ENCODE results near the gene PCBP3.
A peak's percentile ranks its signal among the peaks of the same experiment; 100 is the strongest.

The PCBP3 gene

DNA sequence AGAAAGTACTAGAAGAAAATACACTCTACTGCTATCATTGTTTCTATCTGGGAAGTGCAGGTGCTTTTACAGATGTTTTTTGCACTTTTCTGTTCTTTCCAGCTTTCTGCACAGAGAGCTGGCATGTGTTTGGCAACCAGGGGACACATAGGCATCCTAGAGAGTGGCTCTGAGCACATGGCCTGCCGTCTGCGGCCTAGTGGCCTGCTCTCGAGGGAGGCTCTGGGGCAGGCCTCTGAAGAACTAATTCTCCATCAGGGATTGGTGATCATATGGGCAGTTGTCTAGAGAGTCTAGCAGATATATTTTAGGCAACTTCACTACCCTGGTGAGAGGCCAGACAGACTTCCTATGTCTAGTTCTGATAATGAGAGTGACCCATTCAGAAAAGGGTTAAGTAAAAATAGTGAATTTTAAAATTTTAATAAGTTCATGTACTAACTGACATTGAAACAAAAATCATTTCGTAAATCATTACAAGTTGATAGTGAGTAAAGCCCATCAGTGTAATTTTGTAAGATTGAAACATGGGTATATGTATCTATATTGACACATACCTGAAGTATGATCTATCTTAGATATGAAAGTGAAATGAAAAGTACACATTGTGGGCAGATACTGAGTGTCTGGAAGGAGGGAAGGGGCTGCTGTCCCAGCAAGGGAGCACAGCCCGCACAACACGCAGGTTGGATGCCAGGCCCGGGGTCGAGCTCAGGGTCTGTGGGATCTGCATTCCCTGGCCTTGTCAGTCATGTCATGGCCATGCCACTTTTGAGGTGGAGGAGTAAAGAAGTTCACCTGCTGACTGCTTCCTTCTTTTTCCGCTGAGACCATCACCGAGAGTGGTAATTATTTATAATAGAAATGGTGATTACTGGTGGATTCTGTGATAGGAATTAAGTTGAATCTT lies 79.8 kb downstream of the PCBP3 start:
- DNase-seq = no peak

DNA sequence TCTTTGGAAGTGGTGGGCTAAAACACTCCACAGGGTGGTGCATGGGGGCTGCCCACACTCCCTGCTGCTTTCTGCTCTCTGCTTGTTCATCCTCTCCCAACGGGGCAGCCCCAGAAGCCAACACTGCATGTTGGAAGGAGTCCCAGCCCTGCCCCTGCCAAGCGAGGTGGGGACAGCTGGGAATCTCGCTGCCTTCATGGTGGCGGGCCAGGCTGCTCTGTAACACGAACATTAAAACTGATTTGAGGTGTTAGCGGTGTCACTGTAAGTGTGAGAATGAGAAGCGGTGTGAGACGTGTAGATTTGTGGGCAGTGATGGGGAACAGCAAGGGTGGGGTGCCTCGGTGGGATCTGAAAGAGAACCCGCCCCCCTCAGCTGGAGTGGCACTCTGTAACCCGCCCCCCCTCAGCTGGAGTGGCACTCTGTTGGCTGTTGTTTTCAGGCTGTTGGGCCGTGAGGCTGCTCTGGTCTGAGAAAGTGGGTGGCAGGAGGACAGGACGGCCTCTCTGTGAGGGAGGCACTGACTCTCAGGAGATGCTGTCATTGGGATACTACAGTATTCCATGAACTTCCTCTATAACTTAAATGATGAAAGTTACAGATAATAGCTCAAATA lies 80.9 kb downstream of the PCBP3 start:
- DNase-seq = peak in 20 of 58 donors; percentile 3 to 55 (median 28)

DNA sequence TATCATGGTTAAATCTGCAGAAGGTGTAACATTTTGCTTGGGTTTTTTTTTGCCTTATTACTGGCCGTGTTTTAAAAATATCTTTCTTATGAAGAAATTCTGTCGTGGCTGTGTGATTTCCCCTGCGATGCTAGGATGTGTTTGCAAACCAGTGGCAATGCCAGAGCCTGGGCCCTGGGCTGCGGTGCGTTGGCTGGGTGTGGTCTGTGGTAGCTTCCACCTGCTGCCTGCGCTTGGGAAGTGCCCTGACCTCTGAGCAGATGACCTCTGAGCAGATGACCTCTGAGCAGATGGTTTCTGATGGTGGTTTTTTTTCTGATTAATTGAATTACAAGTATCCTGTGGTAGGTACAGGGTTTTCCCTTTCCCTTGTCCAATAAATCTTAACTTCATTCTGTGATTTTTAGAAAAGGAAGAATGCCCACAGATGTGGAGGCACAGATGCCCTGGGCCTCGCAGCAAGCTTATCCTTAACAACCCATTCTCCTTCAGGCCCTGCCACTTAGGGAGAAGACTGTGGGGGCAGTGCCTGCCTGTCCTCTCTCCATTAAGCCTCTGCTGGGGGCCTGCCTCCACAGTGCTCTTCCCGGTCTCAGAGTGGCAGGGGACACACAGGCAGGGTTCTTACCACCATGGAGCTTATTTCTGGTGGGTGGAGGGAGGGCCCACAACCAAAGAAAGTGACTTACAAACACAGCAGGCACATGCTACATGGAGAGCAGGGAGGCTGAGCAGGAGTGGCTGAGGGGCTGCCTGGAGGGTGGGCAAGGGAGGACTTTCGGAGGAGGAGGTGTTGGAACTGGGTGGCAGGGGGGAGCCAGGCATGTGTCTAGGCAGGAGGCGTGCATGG lies 81.7 kb downstream of the PCBP3 start:
- DNase-seq = no peak

DNA sequence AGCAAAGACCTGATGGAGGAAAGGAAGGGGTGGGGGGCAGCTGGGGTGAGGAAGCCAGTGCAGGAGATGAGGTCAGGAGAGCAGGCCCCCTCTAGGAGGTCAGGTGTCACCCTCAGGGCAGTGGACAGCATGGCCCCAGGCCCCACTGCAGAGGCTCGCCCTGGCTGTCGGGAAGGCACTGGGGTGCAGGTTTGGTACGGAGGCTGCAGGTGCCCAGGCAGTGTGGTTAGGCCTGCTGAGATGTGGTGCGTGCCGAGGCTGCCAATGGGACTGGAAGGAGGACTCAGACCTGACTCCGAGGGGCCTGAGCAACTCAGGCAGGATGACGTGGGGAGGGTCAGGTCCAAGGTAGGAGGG lies 82.3 kb downstream of the PCBP3 start:
- no peak for DNase-seq

DNA sequence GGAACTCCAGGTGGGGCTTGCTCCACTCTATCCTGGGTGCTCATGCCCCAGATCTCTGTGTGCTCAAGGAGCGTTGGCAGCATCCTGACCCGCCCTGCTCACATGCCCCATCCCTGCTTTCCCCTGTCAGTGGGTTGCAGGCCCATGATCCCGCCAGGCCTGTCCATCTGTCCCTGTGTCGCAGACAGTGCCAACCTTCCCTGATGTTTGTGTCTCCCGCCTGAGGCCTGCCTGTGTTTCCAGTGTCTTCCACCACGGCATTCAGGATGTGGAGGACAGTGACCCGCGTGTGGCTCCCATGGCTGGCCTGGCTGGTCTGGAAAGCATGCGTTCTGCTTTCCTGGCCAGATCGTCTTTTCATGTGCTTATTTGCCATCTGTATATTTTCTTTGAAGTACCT lies 82.9 kb downstream of the PCBP3 start:
- DNase-seq = no peak

DNA sequence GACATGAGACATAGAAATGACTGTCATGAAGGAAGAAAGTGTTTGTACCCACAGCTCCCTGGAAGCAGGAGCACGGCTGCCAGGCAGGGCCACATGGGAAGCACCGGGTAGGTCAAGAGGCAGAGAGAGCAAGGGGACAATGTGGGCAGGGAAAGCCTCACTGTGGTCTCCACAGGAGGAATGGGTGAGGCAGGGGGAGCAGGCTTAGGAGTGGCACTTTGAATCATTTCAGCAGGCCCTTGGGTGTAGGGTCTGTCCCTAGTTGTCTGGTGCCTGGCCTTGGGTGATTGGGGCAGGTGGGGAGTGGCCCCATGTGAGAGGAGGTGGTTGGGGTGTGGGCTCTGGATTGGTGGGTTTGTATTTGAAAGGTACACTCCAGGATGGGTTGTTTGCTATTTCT lies 83.9 kb downstream of the PCBP3 start:
- no peak for DNase-seq

DNA sequence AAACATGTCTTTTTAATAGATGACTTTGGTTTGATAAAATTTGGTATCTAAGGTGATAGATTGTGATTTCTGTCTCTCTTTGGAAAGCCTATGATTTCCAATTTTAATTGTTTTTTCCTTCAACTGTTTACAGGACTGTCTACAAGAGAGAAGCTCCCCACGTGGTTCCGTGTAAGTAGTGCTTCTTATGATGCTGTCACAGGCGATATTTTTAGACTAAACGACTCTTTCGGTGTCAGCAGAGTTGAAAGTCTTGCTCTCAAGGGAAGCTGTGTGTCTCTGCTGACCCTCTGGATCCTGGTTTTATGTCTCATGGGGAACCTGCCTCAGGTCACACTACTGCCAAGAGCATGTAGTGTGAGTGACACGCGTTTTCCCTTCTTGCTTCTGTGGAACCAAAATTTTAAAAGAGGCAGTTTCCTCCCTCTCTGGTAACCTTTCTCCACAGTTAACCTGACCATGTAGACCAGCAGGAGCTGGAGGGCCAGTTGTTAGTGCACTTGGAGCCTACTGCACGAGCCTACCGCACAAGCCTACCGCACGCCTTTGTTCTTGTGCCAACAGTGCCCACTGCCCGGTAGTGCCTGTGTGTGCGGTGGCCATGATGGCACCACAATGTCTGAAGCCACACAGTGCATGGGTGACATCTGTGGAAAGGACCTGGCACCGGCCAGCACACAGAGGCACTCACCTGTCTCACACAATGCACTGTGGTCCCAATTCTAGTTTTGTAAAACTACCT lies 91.9 kb downstream of the PCBP3 start:
- DNase-seq = no peak

DNA sequence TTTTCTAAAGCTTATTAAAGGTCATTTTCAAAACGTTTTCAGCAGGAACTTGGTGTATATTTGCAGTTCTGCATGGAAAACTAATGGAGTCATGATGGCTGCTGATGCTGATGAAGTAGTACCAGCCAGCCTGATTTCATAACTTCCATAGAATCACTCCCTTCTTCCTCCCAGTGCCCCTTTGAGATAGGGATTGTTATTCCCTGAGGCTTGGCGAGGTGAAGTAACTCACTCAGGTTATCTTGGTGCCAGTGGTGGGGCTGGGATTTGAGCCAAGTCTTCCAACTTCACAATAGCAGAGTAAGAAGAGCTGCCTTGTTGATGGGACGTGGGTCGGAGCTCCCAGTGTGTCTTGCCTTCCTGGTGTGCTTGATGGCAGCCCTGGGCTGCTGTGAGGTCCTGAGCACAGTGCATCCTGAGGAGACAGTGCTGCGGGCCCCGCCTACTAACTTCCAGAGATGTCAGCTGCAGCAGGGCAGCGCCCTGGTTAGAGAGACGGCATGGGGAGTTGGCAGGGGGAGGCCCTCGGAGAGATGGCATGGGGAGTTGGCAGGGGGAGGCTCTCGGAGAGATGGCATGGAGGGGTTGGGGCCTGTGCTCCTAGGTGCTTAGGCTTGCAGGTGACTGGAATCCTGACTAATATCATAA lies 92.6 kb downstream of the PCBP3 start:
- DNase-seq = no peak

DNA sequence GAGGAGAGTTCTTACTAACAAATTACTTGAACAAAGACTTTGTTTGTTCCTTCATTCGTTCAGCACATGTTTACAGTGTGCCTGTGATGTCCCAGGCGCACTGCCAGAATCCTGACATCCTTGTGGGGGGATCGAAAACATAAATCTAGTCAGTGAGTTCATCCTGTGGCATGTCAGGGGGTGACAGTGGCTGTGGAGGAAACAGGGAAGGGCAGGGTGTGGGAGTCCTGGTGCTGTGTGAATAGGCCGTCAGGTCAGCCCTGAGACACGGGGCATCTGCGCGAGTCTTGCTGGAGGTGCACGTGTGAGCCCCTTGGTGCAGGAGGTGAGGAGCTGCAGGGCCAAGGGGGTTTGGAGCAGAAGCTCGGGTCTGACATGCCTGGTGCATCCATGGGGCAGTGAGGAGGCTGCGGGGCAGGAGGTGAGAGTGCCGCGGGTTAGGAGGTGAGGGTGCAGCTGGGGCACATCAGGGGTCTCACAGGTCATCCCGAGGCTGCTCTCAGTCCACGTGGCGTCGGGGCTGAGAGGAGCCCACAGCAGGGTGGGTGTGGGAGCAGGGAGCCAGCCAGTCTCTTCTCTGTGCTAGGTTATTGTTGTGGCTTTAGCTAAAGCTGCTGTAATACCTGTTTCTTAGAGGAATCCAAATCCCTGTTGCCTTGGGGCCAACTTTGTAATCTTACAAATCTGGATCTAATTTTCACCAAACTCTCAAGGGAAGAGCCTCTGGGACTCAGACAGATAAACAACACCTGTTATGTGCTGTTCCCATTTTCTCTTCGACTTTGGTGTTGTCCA lies 93.4 kb downstream of the PCBP3 start:
- no peak for DNase-seq

DNA sequence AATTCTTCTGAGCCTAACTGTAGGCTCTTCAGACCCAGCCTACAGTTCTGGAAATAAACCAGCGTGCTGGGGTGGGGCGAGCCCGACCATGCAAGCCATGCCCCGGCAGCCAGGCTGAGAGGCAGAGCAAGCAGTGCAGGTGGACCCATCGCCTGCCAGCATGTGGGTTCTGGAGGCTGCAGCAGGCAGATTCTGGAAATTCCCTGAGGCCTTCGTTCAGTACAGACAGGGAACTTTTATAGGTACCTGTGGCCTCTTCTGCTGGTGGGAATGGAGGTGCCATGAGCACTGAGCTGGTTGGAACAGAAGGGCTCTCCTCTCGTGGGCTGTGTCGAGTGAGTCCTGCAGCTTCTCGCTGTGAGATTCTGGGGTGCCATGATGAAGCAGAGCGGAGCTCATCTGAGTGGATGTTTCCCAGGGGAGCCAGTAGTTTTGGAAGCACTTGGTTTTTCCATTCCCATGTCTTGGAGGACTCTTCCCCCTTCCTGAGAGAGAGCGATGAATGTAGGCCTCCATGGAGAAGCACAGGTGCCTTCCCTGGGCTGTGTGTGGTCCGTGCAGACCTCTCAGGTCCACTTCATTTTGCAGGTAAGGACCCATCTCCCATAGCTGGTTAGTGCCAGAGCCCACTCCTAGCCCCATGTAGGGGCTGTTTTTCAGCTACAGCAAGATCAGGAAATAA lies 94.1 kb downstream of the PCBP3 start:
- no peak for DNase-seq

DNA sequence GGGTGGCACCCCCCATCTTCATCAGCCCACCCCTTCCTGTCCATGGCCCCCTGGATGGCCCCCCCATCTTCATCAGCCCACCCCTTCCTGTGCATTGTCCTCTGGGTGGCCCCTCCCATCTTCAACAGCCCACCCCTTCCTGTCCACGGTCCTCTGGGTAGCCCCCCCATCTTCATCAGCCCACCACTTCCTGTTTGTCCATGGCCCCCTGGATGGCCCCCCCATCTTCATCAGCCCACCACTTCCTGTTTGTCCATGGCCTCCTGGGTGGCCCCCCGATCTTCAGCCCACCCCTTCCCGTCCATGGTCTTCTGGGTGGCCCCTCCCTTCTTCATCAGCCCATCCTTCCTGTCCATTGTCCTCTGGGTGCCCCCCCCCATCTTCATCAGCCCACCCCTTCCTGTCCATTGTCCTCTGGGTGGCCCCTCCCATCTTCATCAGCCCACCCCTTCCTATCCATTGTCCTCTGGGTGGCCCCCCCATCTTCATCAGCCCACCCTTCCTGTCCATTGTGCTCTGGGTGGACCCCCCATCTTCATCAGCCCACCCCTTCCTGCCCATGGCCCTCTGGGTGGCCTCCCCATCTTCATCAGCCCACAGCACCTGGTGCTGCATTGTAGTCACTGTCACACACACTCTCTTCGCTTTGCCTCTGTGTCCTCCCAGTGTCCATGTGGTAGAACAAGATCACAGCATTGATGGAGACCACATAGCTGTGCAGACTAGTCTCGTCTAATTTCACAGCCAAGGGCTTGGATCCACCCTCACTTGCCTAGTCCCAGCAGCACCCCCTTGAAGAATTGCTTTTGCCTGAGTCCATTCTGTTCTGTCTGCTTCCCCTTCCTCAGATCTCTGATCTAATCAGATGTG lies 95.9 kb downstream of the PCBP3 start:
- no peak for DNase-seq

DNA sequence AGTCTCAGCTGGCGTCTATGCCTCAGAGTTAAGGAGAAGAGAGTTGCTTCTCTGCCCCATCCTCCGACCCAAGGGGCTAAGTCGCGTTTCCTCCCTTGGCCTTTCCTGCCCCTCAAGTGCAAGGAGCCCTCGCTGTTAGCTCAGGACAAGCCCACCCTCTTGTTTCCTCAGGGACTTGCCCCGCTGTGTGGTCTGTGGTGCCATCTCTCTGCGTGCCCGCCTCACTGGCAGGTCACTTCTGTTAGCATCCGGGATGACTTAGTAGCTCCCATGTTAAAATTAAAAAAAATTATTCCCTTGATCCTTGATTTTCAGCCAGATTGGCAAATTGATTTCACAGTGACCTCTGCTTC lies 96.5 kb downstream of the PCBP3 start:
- DNase-seq = no peak

DNA sequence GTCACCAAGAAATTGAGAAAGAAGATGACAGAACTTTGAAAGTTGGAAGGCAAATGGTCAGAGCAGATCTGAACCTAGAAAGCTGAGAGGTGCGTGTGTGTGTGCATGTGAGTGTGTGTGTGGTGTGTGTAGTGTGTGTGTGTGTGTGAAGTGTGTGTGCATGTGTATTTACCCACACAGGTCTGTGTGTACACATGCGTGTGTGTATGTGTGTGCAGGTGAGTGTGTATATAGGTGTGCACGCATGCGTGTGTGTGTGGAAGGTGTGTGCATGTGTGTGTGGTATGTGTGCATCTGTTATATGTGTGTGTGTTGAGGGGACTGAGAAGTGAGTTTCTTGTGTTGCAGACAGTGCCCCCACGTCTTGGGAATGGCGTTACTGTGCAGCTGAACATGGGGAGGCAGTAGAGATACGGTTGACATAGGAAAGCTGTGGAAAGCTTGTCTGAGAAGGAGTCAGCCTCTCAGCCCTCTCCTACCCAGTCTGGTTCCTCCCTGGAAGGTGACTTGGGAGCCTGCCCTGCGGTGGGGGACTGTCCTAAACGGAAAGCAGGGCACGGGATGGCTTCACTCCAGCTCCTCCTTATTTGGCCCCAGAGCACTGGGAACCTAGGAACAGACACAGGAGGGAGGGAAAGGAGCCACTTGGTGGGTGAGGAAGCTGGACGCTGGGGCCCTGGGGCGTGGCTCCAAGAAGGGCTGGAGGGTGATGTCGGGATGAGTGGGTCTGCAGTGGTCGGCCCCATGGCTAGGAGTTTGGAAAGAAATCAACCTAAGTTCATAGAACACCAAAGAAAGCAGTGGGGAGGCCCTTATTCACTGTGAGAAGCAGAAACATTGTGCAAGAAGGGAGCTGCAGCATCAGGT lies 97.2 kb downstream of the PCBP3 start:
- no peak for DNase-seq

DNA sequence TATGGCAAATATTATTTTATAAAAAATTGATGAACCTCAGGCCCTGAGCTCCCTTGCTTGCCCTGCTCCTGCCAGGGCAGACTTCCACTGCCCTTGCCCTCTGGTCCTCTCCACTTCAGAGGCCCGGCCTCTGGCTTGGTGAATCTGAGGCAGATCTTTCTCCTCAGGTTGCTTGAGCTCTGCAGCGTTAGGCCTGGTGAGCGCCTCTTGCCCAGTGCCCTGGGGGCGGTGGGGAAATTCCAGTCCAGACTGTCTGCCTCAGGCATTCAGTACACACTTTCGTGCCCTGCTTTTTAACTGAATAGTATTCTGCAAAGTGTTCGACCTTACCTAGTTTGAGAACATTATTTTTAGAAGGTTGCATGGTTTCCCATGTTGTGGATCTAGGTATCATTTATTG lies 98.2 kb downstream of the PCBP3 start:
- no peak for DNase-seq

DNA sequence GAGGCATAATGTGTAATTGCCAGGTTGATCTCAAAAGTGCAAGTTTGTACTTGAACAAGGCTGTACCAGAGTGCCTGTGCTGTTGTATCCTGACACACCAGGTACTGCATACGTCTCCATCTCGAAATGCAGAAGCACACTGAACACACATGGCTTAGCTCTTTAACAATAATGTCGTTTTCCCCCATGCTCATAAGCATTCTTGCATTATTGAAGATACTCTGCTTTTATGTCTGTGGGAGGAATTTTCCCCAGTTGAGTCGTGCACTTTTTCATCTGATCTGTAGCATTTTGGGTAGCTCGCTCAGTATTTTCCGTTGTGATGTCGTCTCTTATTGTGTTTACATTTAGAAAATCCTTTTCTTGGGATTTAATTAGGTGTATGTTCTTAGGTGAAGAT lies 98.7 kb downstream of the PCBP3 start:
- DNase-seq = no peak

DNA sequence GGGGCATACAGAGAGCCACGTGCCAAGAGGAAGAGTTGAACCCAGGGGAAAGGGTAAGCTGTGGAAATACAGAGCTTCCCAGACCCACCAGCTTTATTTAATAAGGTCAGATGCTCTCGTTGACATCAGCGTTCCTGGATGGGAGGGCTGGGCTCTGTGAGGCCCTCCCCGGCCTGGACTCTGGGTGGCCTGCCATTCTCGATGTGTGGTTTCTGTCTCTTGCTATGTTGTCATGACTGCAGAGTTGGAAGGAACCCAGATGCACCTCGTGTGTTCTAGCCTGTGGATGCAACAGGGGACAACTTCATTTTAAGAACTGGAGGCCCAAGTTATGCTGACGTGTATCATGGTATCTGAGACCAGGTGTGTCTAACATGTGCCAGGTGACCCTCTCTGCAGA lies 101.7 kb downstream of the PCBP3 start:
- no peak for DNase-seq

DNA sequence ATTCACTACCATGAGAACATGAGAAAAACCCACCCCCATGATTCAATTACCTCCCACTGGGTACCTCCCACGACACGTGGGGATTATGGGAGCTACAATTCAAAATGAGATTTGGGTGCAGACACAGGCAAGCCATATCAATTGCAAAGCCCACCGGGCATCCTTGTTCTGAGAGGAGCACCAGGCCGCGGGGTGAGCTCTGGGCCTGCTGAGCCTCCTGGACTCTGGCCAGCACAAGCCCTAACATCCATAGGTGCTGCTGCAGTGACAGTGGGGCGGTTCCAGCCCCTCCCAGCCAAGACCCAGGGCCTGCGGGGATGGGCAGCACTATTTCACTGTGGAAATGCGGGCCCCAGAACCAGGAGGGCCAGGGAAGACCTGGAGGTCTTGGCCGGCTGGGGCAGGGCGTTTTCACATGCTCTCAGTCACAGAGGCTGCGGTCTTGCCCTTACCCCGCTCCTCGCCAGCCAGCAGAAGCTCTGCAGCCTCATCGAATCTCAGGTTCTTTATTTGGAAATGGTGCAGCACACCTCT lies 103.8 kb downstream of the PCBP3 start:
- DNase-seq = no peak

Data from anterior cingulate cortex (tissue), 58 donors.